GM19397 (cell line): ENCODE data around the gene USP14.
A peak's percentile ranks its signal among the peaks of the same experiment; 100 is the strongest.
"Not testable (repeated sequence)": the region's sequence is repeated elsewhere in the genome, so short reads cannot be mapped to it uniquely, and the experiment has no call there.

Source experiments
- ATAC-seq: cut with Tn5 transposase; IDR thresholded peaks from one replicate; pipeline ENCODE4 v1.9.1; 2021; ENCODE audit warnings: mild to moderate bottlenecking, moderate library complexity; ENCODE audit not compliant: unreplicated experiment

Gene USP14

GRCh38 chr18:158128-159036 is at the start of gene USP14:
Gene USP14 (plus strand): TSS chr18:158557. CDS start chr18:158699, 142 bp downstream.
- peak; percentile 93 for ATAC-seq

GRCh38 chr18:108665-109063 is 49.7 kb upstream of the USP14 start:
- ATAC-seq: peak; percentile 11

- peak; percentile 8 for ATAC-seq
These were observed 49.0 kb upstream of the USP14 start for GRCh38 chr18:109130-109921.

- not testable (repeated sequence) for ATAC-seq
These were observed 48.5 kb upstream of the USP14 start for GRCh38 chr18:109922-110261.

- ATAC-seq: not testable (repeated sequence)
These were observed 47.8 kb upstream of the USP14 start for GRCh38 chr18:110351-111201.

GRCh38 chr18:111306-112014 is 46.9 kb upstream of the USP14 start:
- ATAC-seq: no peak

- not testable (repeated sequence) for ATAC-seq
These were observed 46.2 kb upstream of the USP14 start for GRCh38 chr18:112015-112733.

- ATAC-seq: not testable (repeated sequence)
These were observed 37.7 kb upstream of the USP14 start for GRCh38 chr18:120539-121260.

- ATAC-seq: no peak
These were observed 23.3 kb upstream of the USP14 start for GRCh38 chr18:135045-135444.

- ATAC-seq: no peak
These were observed 21.9 kb upstream of the USP14 start for GRCh38 chr18:136433-136832.

- ATAC-seq: no peak
These were observed 21.0 kb upstream of the USP14 start for GRCh38 chr18:137327-137726.

- ATAC-seq: no peak
These were observed 17.6 kb upstream of the USP14 start for GRCh38 chr18:140670-141266.

- ATAC-seq: not testable (repeated sequence)
These were observed 15.6 kb upstream of the USP14 start for GRCh38 chr18:142624-143296.

GRCh38 chr18:148841-149240 is 9.5 kb upstream of the USP14 start:
- no peak for ATAC-seq

GRCh38 chr18:154151-154550 is 4.2 kb upstream of the USP14 start:
- ATAC-seq: no peak

GRCh38 chr18:155688-156087 is 2.7 kb upstream of the USP14 start:
- ATAC-seq: no peak

GRCh38 chr18:156514-157230 is 1.7 kb upstream of the USP14 start:
- ATAC-seq: no peak
